GM04504 (cell line): Measurements from ENCODE around the gene BEND7.
"Not testable (repeated sequence)": the region's sequence is repeated elsewhere in the genome, so short reads cannot be mapped to it uniquely, and the experiment has no call there.

ENCODE experiments used
- DNase-seq: peaks from one replicate; pipeline ENCODE4 v3.0.0-alpha.2; 2012; ENCODE audit warnings: low read depth

Gene BEND7

DNA sequence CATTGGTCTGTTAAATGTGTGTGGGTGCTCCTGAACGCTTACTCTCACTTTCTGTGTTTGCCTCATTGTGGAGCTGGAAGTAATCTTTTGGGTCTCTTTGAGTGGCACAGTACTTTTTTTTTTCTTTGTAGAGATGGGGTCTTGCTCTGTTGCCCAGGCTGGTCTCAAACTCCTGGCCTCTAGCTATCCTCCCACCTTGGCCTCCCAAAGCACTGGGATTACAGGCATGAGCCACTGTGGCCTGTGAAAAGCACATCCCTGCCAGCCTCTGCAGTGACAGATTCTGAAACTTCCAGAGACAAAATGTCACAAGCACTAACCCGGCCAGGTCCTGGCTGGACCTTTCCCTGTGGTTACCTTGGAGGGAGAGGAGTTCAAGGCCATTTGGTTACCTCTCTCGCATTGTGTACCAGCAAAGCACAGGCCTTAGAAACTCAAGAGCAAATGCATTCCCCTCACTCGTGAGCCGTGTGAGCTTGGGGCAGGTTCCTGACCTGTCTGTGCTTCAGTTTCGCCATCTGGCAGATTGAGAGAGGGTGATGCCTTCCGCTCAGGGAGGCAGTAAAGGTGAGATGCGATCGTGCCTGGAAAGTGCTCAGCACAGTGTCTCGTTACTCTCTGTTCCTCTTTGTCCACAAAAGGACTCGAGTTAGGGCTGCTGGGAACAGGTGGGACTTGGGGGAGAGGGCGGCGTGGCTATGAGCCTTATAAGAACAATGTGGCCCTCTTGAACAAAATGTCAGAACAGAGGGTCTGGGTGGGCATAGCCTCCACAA, 108.1 kb downstream of the BEND7 start:
- no peak for DNase-seq

DNA sequence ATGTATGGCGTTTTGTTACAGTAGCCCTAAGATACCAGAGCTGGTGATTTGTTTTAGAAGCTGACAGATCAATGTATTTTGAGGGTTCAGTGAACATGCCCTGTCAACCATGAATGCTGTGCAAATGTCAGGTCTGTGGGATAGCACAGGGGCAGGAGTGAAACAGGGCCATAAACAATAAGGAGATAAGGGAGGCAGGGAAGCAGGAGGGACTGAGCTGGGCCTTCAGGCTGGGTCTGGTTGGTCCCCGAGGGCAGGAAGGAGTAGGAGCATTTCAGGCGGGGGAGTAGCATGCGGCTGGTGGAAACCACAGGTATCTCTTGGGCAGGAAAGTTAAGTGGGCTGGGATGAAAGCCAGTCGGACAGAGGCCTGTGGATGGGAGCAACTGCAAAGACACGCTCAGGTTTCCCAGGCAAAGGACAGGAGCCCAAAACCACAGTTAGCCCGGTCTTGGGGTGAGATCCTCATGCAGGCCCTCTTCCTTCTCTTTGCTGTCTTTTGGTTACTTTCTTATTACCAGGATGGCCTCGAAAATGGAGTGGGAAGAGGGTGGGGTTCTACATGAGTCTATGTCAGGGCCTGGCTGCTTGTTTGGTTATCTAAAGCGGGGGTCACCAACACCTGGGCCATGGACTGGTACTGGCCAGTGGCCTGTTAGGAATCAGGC, 111.2 kb downstream of the BEND7 start:
- DNase-seq: no peak

DNA sequence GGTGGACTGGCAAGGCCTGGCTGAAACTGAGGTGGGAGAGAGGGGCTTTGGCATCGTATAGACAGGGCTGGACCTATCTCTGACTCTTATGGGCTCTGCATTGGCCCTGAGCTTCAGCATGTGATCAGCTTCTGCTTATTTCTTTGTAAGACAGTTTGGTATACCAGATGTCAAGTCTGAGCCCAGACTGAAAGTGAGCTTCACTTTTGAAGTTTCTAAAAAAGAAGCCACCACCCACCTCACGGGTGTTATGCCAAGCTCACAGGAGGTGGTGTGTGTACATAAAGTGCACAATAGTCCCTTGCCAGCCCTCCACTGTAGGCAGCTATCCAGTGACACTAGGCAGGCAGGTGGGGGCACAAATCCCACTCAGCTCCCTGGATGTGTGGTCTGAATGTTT, 112.1 kb downstream of the BEND7 start:
- DNase-seq: no peak

DNA sequence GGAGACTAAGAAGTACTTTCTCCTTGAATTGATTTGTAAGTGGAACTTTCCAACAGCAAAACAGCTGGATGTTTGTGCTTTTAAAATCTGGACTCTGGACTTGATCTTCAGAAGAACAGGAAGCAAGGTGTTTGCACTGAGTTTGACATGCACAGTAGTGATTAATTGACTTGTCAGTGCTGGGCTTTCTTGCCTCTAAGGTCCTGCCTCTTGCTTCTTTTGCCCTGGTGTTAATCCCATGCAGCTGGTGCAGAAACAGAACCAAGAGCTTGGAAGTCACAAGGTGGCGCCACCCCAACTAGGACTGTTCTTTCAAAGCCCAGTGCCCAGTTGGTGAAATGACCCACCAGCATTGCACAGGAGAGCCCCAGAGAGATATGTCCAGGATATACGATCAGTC, 114.0 kb downstream of the BEND7 start:
- peak; percentile 5 for DNase-seq

DNA sequence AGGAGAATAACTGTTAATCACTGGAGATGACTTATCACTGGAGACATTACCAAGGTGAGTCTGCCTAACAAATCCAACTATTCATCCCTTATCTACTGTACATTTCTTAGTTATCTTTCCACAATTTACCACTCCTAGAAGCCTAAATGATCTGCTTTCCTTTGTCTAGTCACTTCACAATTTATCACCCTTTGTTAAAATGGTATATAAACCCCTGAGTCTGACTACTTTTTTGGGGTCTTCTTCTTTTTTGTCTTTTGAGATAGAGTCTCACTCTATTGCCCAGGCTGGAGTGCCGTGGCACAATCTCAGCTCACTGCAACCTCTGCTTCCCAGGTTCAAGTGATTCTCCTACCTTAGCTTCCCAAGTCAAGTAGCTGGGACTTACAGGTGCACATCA, 114.7 kb downstream of the BEND7 start:
- no peak for DNase-seq

DNA sequence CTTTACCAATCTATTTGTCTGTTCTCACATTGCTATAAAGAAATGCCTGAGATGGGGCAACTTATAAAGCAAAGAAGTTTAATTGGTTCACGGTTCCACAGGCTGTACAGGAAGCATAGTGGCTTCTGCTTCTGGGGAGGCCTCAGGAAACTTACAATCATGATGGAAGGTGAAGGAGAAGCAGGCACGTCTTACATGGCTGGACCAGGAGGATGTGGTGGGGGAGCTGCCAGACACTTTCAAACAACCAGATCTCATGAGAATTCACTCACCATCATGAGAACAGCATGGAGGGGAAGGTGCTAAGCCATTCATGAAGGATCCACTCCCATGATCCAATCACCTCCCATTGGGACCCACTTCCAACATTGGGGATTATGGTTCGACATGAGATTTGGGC, 115.9 kb downstream of the BEND7 start:
- DNase-seq: no peak

DNA sequence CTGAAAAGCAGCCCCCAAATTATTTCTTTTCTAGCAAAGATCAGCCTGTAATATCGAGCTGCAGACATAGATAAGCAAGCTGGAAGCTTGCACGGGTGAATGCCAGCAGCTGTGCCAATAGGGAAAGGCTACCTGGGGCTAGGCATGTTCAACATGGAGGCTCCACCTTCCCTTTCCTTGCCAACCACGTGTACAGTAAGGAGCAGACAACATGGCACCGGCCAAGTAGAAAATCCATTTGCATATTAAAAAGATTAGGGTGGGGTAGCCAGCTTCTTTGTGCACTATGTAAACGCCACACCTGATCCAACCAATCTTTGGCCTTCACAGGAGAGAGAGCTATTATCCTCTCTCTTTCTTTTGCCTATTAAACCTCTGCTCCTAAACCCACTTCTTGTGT, 124.0 kb downstream of the BEND7 start:
- no peak for DNase-seq

DNA sequence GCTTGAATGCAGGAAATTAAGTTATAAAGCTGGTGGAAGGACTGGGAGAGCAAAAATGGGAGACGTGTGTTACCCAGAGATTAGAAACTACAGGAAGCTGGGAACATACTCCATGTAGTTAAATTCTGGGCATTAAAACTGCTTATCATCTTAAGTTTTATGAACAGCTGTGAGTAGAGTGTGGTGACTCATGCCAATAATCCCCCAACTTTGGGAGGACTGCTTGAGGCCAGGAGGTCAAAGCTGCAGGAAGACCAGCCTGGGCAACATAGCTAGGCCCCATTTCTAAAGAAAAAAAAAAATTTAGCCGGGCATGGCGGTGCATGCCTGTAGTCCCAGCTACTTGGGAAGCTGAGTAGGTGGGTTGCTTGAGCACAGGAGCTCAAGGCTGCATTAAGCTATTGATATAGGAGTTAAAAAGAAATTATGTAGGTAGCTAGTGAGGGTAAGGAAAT, 124.5 kb downstream of the BEND7 start:
- no peak for DNase-seq

DNA sequence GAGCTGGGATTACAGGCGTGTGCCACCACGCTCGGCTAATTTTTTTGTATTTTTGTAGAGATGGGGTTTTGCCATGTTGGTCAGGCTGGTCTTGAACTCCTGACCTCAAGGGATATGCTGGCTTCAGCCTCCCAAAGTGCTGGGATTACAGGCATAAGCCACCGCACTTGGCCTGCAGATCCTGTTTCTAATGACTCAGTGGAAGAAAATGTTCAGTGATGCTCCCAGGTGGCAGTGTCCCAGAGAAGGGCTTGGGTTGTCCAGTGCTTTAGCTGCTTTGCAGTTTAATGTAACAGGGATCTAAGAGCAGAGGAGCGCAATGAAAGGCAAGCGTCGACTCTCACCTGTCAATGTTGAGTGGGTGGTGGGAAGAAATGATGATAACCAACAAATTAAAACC, 125.4 kb downstream of the BEND7 start:
- DNase-seq: not testable (repeated sequence)

DNA sequence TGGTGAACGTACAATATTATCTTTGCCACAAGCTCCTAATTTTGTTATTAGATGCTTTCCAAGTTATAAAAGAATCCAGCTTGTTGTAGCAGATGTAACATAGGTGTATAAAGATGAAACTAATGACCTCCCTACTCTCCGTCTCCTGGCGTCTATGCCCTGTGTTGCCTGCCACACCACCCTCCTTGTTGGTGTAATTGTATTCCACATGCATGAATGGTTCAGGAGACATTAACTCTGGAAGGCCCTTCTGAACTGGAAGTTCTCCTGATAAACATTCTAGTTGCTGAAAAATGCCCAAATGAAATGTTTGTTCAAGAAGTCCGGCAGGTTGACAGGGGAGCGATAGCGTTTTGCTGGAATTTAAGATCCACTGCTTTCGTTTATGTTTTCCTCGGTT, 126.8 kb downstream of the BEND7 start:
- DNase-seq: no peak

DNA sequence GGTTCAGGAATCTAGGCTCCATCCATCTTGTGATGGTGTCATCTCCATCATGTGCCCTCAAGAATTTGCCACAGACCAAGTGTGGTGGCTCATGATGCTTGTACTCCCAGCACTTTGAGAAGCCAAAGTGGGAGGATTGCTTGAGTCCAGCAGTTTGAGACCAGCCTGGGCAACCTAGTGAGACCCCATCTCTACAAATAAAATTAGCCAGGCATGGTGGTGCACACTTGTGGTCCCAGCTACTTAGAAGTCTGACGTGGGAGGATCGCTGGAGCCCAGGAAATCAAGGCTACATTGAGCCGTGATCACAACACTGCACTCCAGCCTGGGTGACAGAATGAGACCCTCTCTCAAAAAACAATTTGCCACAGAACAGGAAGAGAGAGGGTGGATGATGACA, 127.7 kb downstream of the BEND7 start:
- no peak for DNase-seq

DNA sequence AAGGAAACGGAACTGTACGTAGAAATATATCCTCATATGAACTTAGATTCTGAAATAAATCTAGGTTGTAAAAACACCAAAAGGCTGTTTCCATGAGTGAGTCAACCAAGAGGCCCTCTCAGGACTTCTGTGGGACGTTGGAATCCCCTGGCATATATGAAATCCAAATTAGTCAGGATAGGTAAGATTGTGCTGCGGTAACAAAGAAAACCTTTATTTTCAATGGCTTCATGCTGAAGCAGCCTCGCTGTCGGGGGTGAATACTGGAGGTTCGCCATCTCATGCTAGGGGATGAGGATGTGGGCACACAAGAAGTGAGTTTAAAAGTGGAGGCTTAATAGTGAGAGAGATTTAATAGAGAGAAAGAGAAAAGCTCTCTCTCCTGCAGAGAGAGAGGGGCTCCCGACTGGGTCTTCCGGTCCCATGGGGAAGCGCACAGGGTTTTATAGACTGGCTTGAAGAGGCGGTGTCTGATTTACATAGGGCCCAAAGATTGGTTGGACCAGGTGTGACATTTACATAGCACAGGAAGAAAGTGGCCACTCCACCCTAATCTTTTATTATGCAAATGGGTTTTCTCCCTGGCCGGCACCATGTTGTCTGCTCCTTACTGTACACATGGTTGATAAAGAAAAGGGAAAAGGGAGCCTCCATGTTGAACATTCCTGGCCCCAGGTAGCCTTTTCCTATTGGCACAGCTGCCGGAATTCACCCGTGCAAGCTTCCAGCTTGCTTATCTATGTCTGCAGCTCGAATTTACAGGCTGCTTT, 128.4 kb downstream of the BEND7 start:
- no peak for DNase-seq

DNA sequence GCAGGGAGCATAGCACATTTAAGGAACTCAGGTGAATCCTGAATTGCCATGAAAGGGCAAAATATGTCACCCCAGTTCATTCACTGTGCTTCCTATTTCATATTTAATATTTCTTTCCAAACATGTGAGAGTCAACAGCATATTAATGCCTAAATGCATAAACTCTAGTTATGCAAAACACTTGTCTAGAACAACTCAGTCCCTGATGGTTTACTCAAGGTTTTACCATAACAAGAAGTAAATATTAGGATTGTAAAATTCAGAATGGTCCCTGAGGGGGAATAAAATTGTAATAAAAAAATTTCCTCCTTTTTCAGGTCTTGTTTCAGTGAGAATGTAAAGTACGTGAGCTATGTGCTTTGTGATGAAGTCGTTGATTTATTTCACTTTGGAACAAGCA, 129.1 kb downstream of the BEND7 start:
- no peak for DNase-seq

DNA sequence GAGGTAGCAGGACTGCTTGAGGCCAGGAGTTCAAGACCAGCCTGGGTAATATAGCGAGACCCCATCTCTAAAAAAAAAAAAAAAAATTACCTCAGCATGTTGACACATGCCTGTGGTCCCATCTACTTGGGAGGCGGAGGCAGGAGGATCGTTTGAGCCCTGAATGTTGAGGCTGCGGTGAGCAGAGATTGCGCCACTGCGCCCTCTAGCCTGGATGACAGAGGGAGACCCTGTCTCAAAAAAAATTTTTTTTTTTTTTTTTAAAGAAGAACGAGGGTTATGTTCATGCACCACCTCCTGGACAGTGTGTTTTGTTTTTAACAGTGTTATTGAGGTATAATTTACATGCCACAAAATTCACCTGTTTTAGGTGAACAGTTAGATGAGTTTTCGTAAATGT, 129.6 kb downstream of the BEND7 start:
- no peak for DNase-seq

DNA sequence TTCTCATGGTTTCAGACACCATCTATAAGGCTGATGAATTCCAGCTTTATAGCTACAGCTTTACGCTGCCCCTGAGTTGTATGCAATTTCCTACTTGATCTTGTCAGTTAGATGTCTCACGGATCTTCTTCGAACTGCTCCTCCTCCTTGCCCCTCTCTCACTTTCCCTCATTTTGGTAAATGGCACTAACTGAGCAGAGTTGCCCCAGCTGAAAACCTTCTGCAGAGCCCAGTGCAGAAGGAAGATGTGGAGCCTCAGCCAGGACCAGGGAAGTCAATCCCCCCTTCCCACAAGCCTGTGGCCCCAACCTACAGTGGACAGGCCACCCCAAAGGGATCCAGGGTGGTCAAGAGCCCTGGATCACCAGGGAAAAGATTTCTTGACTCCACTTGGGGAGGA, 131.8 kb downstream of the BEND7 start:
- no peak for DNase-seq

DNA sequence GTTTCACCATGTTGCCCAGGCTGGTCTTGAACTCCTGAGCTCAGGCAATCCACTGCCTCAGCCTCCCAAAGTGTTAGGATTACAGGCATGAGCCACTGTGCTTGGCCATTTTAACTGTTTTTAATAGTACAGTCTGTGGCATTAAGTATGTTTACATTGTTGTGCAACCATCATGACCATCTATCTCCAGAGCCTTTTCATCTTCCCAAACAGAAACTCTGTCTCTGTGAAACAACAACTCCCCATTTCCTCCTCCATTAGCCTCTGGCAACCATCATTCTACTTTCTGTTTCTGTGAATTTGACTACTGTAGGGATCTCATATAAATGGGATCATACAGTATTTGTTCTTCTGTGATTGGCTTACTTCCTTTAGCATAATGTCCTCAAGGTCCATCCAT, 132.4 kb downstream of the BEND7 start:
- no peak for DNase-seq

DNA sequence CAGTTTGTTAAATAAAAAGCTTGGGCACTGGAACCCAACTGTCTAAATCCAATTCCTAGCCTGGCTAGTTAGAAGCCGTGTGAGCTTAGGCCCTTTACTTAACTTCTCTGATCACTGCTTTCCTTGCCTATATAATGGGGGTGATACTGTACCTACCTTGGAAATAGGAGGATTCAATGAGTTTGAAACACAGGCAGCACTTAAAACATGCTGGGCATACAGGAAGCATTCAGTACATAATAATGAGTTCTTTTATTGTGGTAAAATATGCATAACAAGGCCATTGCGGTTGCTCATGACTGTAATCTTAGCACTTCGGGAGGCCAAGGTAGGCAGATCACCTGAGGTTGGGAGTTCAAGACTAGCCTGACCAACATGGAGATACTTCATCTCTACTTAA, 133.3 kb downstream of the BEND7 start:
- DNase-seq: no peak

DNA sequence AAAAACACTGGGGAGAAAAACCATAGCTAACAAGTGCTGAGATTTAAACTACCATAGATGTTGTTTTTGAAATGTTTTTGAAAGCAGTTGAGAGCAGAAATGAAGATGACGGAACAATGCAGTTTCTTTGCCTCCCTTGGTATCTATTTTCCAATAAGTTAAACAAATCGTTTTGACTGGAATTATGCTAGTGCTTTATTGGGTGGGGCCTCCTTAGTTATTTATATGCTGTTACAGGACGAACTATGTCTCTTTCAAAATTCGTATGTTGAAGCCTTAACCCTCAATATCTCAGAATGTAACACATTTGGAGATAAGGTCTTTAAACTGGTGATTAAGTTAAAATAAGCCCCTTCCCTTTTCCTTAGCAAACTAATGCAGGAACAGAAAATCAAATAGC, 135.2 kb downstream of the BEND7 start:
- no peak for DNase-seq

DNA sequence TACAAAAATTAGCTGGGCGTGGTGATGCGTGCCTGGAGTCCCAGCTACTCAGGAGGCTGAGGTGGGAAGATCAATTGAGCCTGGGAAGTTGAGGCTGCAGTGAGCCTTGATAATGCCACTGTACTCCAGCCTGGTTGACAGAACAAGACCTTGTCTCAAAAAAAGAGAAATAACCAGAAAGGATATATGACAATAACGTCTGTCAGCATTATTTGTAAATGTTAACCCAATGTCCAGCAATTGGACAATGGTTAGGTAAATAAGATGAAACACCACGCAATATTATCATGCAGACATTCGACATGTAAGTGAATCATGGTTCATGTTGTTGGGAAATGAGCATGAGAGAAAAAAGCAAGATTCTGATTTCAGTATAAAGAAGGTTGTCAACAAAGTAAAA, 136.1 kb downstream of the BEND7 start:
- DNase-seq: no peak
